Anterior cingulate cortex (tissue), 58 donors: Measurements from ENCODE around the gene RYR1.
"Not testable (repeated sequence)": the region's sequence is repeated elsewhere in the genome, so short reads cannot be mapped to it uniquely, and the experiment has no call there.

Source experiments
- DNase-seq, 58 donors: peaks; one replicate each; lab custom pipeline; 2025; lab: John Stamatoyannopoulos, UW

Gene RYR1

GRCh38 chr19:38484747-38485146 is 51.3 kb downstream of the RYR1 start:
- no peak for DNase-seq

GRCh38 chr19:38485541-38486285 is 52.2 kb downstream of the RYR1 start:
- no peak for DNase-seq

- no peak for DNase-seq
These were observed 53.3 kb downstream of the RYR1 start for GRCh38 chr19:38486731-38487336.

- no peak for DNase-seq
These were observed 54.6 kb downstream of the RYR1 start for GRCh38 chr19:38488096-38488495.

- no peak for DNase-seq
These were observed 55.4 kb downstream of the RYR1 start for GRCh38 chr19:38488776-38489481.

- DNase-seq = no peak
These were observed 57.4 kb downstream of the RYR1 start for GRCh38 chr19:38490861-38491260.

GRCh38 chr19:38492181-38492813 is 58.8 kb downstream of the RYR1 start:
- no peak for DNase-seq

GRCh38 chr19:38494379-38494778 is 60.9 kb downstream of the RYR1 start:
- DNase-seq = no peak

- not testable (repeated sequence) for DNase-seq
These were observed 61.9 kb downstream of the RYR1 start for GRCh38 chr19:38495375-38495774.

GRCh38 chr19:38496116-38496515 is 62.6 kb downstream of the RYR1 start:
- no peak for DNase-seq

GRCh38 chr19:38496603-38497487 is 63.4 kb downstream of the RYR1 start:
- peak in 1 of 58 donors; percentile 20 for DNase-seq

GRCh38 chr19:38497907-38498306 is 64.4 kb downstream of the RYR1 start:
- DNase-seq = no peak

- no peak for DNase-seq
These were observed 66.0 kb downstream of the RYR1 start for GRCh38 chr19:38499532-38499931.

GRCh38 chr19:38500450-38500849 is 67.0 kb downstream of the RYR1 start:
- DNase-seq = no peak

GRCh38 chr19:38502410-38503076 is 69.1 kb downstream of the RYR1 start:
- no peak for DNase-seq

GRCh38 chr19:38503077-38503410 is 69.6 kb downstream of the RYR1 start:
- peak in 1 of 58 donors; percentile 6 for DNase-seq

- DNase-seq = no peak
These were observed 72.5 kb downstream of the RYR1 start for GRCh38 chr19:38505958-38506357.

- no peak for DNase-seq
These were observed 72.9 kb downstream of the RYR1 start for GRCh38 chr19:38506375-38506722.

GRCh38 chr19:38506723-38507550 is 73.4 kb downstream of the RYR1 start:
- peak in 18 of 58 donors; percentile 2 to 66 (median 14) for DNase-seq
